Calu3 (cell line): ENCODE results near the gene RHOBTB3. TPM values are rescaled to one million over a fixed set of nuclear protein-coding genes. Genes with fewer than 3 reads are reported as not detected.

Experiments used
- BruUV-seq: library from RNA; stranded (reverse); fragments of 400-500 nt; replicated peaks from 2 replicates; lab custom pipeline; 2021; lab: Mats Ljungman, UMichigan
- CTCF ChIA-PET: fragments of 300-600 bp; sonication (Branson Sonifier 250); formaldehyde crosslinking; loops from one replicate; lab custom pipeline; 2022; ENCODE audit warnings: antibody characterized with exemption; lab: Charles Lee
- DNase-seq: peaks from one replicate; pipeline ENCODE4 v3.0.0; 2022
- H3K27ac Mint-ChIP-seq: one replicate; pipeline ENCODE4 v1.8.0; 2022; ENCODE audit warnings: mixed read lengths; ENCODE audit not compliant: unreplicated experiment
- H3K27me3 Mint-ChIP-seq: one replicate; pipeline ENCODE4 v1.8.0; 2022; ENCODE audit warnings: mixed read lengths; ENCODE audit not compliant: unreplicated experiment
- H3K36me3 Mint-ChIP-seq: one replicate; pipeline ENCODE4 v1.8.0; 2022; ENCODE audit warnings: mild to moderate bottlenecking, moderate library complexity, mixed read lengths; ENCODE audit not compliant: insufficient read depth, unreplicated experiment
- H3K4me1 Mint-ChIP-seq: one replicate; pipeline ENCODE4 v1.8.0; 2022; ENCODE audit warnings: mild to moderate bottlenecking, low read depth, mixed read lengths; ENCODE audit not compliant: unreplicated experiment
- H3K4me3 Mint-ChIP-seq: one replicate; pipeline ENCODE4 v1.8.0; 2022; ENCODE audit warnings: mild to moderate bottlenecking, low read depth, moderate library complexity, mixed read lengths; ENCODE audit not compliant: unreplicated experiment
- H3K9me3 Mint-ChIP-seq: one replicate; pipeline ENCODE4 v1.8.0; 2022; ENCODE audit warnings: low read depth, mixed read lengths; ENCODE audit not compliant: unreplicated experiment
- CTCF ChIP-seq: fragments of 200-600 bp; IDR thresholded peaks from one replicate; pipeline ENCODE4 v1.8.0; 2022; ENCODE audit warnings: antibody characterized with exemption; ENCODE audit not compliant: unreplicated experiment
- intact Hi-C: fragments of 100-400 bp; cut with micrococcal nuclease; formaldehyde crosslinking; loops from one replicate; pipeline ENCODE4 v1.10.0; 2022; ENCODE audit not compliant: unreplicated experiment
- total RNA-seq: library from RNA; stranded (reverse); gene quantifications from 2 replicates; pipeline ENCODE4 v1.2.3, GENCODE V29; 2022

Gene RHOBTB3
- total RNA-seq, 1 experiment from 2014 or later: 41.1 TPM

- no peaks in the 10 kb centered on the region for H3K36me3 Mint-ChIP-seq
- no peak for DNase-seq
- intact Hi-C loops: no loop called here
- no peak overlapping the region for H3K4me3 Mint-ChIP-seq
- H3K9me3 Mint-ChIP-seq: no peaks in the 10 kb centered on the region
- H3K4me1 Mint-ChIP-seq: peaks cover 9% of the 10 kb centered on the region
- no peak overlapping the region for H3K27ac Mint-ChIP-seq
- BruUV-seq: no TSS peak
- no peak for TF ChIP-seq CTCF
- CTCF ChIA-PET: interaction anchor here (0.7 kb wide), 1 partner anchor 11 kb away, joined by 5 read pairs; no protein-coding TSS in a partner anchor
- H3K27me3 Mint-ChIP-seq: no peaks in the 10 kb centered on the region
Measured at GRCh38 chr5:95721582-95722295, 9.4 kb upstream of the RHOBTB3 start.

GRCh38 chr5:95723632-95724369 lies 7.3 kb upstream of the RHOBTB3 start:
- Mint-ChIP-seq H3K9me3 (no peaks in the 10 kb centered on the region), H3K27me3 (no peaks in the 10 kb centered on the region), H3K4me3 (no peak overlapping the region), H3K4me1 (peaks cover 30% of the 10 kb centered on the region), H3K36me3 (no peaks in the 10 kb centered on the region), H3K27ac (no peak overlapping the region)
- intact Hi-C loops: no loop called here
- BruUV-seq: no TSS peak
- CTCF ChIA-PET: interaction anchor here (0.7 to 1.5 kb wide), 4 partner anchors 9 to 129 kb away, joined by 3 to 10 read pairs (median 4); no protein-coding TSS in a partner anchor
- no peak for TF ChIP-seq CTCF
- DNase-seq: no peak

GRCh38 chr5:95725071-95725820 lies 5.9 kb upstream of the RHOBTB3 start:
- intact Hi-C loops: no loop called here
- CTCF ChIA-PET: interaction anchor here (1.5 kb wide), 1 partner anchor 56 kb away, joined by 4 read pairs; no protein-coding TSS in a partner anchor
- TF ChIP-seq CTCF: no peak
- no TSS peak for BruUV-seq
- Mint-ChIP-seq H3K9me3 (no peaks in the 10 kb centered on the region), H3K27me3 (no peaks in the 10 kb centered on the region), H3K36me3 (no peaks in the 10 kb centered on the region), H3K4me1 (peaks cover 41% of the 10 kb centered on the region), H3K4me3 (no peak overlapping the region), H3K27ac (no peak overlapping the region)
- no peak for DNase-seq
